GM12891 (cell line): ENCODE data around the gene ALKBH5.

ENCODE experiments used
- POLR2AphosphoS5 ChIP-seq: IDR thresholded peaks from 2 replicates; pipeline ENCODE4 v1.6.1; 2011; ENCODE audit warnings: low read depth, low read length, control low read depth
- TAF1 ChIP-seq: IDR thresholded peaks from 2 replicates; pipeline ENCODE4 v1.6.1; 2011; ENCODE audit warnings: low read depth, low read length, control low read depth

DNA sequence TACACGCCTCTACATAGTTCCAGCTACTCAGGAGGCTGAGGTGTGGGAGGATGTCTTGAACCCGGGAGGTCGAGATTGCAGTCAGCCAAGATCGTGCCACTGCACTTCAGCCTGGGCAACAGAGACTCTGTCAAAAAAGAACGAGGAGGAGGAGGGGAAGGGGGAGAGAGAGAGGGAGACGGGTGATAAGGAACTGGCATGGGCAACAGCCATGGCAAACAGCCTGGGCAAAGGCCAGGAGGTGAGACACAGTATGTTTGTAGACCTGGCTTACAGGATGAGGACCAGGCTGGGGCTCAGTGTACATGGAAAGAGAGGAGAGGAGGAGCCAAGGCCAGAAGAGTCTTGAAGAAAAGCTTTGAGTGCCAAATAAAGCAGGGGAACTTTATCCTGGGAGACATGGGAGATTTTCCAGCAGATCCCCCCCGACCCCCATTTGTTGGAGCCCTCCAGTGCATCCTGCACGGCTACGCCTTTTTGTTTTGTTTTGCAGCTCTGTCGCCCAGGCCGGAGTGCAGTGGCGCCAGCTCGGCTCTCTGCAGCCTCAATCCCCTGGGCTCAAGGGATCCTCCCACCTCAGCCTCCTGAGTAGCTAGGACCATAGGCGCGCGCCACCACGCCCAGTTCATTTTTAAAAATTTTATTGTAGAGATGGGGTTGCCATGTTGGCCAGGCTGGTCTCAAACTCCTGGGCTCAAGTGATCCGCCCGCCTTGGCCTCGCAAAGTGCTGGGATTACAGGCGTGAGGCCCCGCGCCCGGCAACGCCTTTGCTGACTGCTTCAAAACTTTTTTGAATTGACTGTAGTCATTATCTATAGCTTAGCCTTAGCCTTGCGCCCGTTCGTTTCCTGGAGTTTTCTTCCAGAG, 1.3 kb upstream of the ALKBH5 start:
- TF ChIP-seq TAF1 (no peak), POLR2AphosphoS5 (no peak)
